ENCODE measurements around the gene PSMC4. TPM values are rescaled to one million over a fixed set of nuclear protein-coding genes. Genes with fewer than 3 reads are reported as not detected.

PSMC4 gene
- total and polyA plus RNA-seq, 12 donors, result 64.1 to 111 (median 80.4) TPM

DNA sequence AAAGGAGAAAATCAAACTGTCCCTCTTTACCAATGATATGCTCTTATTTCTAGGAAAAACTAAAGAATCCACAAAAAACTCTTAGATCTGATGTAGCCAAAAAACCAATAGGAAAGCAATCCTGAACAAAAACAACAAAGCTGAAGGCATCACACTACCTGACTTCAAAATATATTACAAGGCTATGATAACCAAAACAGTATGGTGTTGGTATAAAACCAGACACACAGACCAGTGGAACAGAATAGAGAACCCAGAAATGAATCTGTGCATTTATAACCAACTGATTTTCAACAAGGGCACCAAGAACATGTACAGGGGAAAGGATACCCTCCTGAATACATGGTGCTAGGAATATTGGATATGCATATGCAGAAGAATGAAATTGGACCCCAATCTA is 16.2 kb downstream of the PSMC4 start:
- ATAC-seq (no peak), DNase-seq (no peak)
- Histone ChIP-seq H3K27ac (no peak overlapping the region), H3K36me3 (peaks cover 0 to 23% (median 13%) of the 10 kb centered on the region in 9 donors), H3K27me3 (no peaks in the 10 kb centered on the region), H3K4me3 (no peak overlapping the region), H3K9me3 (peaks cover 0 to 55% (median 19%) of the 10 kb centered on the region in 11 donors), H3K4me1 (peaks cover 0 to 11% (median 5%) of the 10 kb centered on the region in 9 donors)
- TF ChIP-seq, protein P1, sequence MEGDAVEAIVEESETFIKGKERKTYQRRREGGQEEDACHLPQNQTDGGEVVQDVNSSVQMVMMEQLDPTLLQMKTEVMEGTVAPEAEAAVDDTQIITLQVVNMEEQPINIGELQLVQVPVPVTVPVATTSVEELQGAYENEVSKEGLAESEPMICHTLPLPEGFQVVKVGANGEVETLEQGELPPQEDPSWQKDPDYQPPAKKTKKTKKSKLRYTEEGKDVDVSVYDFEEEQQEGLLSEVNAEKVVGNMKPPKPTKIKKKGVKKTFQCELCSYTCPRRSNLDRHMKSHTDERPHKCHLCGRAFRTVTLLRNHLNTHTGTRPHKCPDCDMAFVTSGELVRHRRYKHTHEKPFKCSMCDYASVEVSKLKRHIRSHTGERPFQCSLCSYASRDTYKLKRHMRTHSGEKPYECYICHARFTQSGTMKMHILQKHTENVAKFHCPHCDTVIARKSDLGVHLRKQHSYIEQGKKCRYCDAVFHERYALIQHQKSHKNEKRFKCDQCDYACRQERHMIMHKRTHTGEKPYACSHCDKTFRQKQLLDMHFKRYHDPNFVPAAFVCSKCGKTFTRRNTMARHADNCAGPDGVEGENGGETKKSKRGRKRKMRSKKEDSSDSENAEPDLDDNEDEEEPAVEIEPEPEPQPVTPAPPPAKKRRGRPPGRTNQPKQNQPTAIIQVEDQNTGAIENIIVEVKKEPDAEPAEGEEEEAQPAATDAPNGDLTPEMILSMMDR (IDR thresholded peaks at IDR 0.05), result no peak
- intact Hi-C loops (cut with DNase I), result no loop called here

DNA sequence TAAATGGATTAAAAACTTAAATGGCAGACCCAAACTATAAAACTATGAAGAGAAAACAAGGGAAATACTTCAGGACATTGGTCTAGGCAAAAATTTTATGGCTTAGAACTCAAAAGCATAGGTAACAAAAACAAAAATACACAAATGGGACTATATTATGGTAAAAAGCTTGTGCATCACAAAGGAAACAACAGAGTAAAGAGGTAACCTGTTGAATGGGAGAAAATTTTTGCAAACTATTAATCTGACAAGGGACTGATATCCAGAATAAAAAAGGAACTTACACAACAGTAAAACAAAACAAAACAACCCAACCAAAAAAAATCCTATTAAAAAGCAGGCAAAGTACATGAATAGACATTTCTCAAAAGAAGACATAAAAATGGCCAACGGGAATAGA is 16.6 kb downstream of the PSMC4 start:
- intact Hi-C loops (cut with DNase I), result no loop called here
- WGBS, 2 donors, result 90 to 91% methylated on average over 1 of the region's 1 CpG
- H3K9me3 ChIP-seq, result peaks cover 0 to 55% (median 19%) of the 10 kb centered on the region in 11 donors
- ATAC-seq, result no peak
- H3K4me3 ChIP-seq, result no peak overlapping the region
- no peak overlapping the region for H3K27ac ChIP-seq
- H3K4me1 ChIP-seq, result peaks cover 0 to 11% (median 5%) of the 10 kb centered on the region in 9 donors
- TF ChIP-seq, protein P1 (IDR thresholded peaks at IDR 0.05), result no peak
- DNase-seq, result no peak
- H3K36me3 ChIP-seq, result peaks cover 0 to 18% (median 9%) of the 10 kb centered on the region in 9 donors
- H3K27me3 ChIP-seq, result no peaks in the 10 kb centered on the region

DNA sequence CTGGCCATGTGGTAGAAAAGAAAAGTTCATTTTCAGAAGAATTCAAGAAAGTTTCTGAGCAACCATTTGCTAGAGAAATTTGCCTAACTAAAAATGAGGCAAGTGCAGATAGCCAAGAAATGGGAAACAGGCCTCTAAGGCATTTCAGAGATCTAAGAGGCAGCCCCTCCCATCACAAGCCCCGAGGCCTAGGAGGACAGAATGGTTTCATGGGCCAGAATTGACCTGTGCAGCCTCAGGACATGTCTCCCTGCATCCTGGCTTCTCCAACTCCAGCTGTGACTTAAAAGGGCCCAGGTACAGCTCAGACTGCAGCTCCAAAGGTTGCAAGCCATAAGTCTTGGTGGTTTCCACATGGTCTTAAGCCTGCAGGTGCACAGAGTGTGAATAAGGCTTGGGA is 22.6 kb downstream of the PSMC4 start:
- intact Hi-C loops (cut with DNase I), result loop anchor here in 1 of 10 donors (2.0 kb wide), 1 partner anchor 21 kb away; no protein-coding TSS in a partner anchor
- Histone ChIP-seq H3K4me3 (no peak overlapping the region), H3K27me3 (no peaks in the 10 kb centered on the region), H3K4me1 (peaks cover 0 to 24% (median 18%) of the 10 kb centered on the region in 9 donors), H3K9me3 (peaks cover 0 to 12% (median 0%) of the 10 kb centered on the region in 11 donors), H3K36me3 (peaks cover 0 to 7% (median 0%) of the 10 kb centered on the region in 9 donors), H3K27ac (no peak overlapping the region)
- WGBS, 2 donors, result 95 to 100% methylated on average over 1 of the region's 1 CpG
- ATAC-seq (no peak), DNase-seq (no peak)
- TF ChIP-seq, protein P1 (IDR thresholded peaks at IDR 0.05), result no peak

DNA sequence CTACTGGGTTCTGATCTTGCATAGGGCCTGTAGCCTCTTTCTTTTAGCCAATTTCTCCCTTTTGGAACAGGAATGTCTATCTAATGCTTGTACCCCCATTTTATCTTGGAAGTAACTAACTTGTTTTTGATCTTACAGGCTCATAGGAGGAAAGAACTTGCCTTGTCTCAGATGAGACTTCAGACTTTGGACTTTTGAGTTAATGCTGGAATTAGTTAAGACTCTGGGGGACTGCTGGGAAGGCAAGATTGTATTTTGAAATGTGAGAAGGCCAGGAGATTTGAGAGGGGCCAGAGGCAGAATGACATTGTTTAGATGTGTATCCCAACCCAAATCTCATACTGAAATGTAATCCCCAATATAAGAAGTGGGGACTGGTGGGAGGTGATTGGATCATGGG is 23.4 kb downstream of the PSMC4 start:
- ATAC-seq (no peak), DNase-seq (no peak)
- intact Hi-C loops (cut with DNase I), result loop anchor here in 1 of 10 donors (2.0 kb wide), 1 partner anchor 22 kb away; no protein-coding TSS in a partner anchor
- Histone ChIP-seq H3K4me3 (no peak overlapping the region), H3K27me3 (no peaks in the 10 kb centered on the region), H3K9me3 (peaks cover 0 to 12% (median 0%) of the 10 kb centered on the region in 11 donors), H3K4me1 (peaks cover 0 to 24% (median 18%) of the 10 kb centered on the region in 9 donors), H3K36me3 (peaks cover 0 to 15% (median 0%) of the 10 kb centered on the region in 9 donors), H3K27ac (no peak overlapping the region)
- TF ChIP-seq, protein P1 (IDR thresholded peaks at IDR 0.05), result no peak

All from heart right ventricle (tissue), 16 donors.